GM21619 (cell line): ENCODE results near the gene NFAT5.

Experiments used
- ATAC-seq: cut with Tn5 transposase; IDR thresholded peaks from one replicate; pipeline ENCODE4 v1.9.1; 2021; ENCODE audit not compliant: unreplicated experiment

NFAT5 gene

GRCh38 chr16:69701452-69701851 is 135.7 kb downstream of the NFAT5 start:
- no peak for ATAC-seq

- ATAC-seq = no peak
Observed at GRCh38 chr16:69701866-69702265, 136.1 kb downstream of the NFAT5 start.

- ATAC-seq = no peak
Observed at GRCh38 chr16:69703638-69704037, 137.9 kb downstream of the NFAT5 start.

GRCh38 chr16:69706256-69706974 is 140.6 kb downstream of the NFAT5 start:
- ATAC-seq = no peak

- no peak for ATAC-seq
Observed at GRCh38 chr16:69706975-69707340, 141.2 kb downstream of the NFAT5 start.

- ATAC-seq = no peak
Observed at GRCh38 chr16:69707920-69708683, 142.3 kb downstream of the NFAT5 start.

GRCh38 chr16:69709456-69710084 is 143.8 kb downstream of the NFAT5 start:
- ATAC-seq = no peak

- no peak for ATAC-seq
Observed at GRCh38 chr16:69711115-69711740, 145.5 kb downstream of the NFAT5 start.

GRCh38 chr16:69712277-69712676 is 146.5 kb downstream of the NFAT5 start:
- ATAC-seq = no peak

- no peak for ATAC-seq
Observed at GRCh38 chr16:69712914-69713581, 147.3 kb downstream of the NFAT5 start.

GRCh38 chr16:69717066-69717465 is 151.3 kb downstream of the NFAT5 start:
- ATAC-seq = no peak

GRCh38 chr16:69718111-69718764 is 152.5 kb downstream of the NFAT5 start:
- ATAC-seq = no peak

- ATAC-seq = no peak
Observed at GRCh38 chr16:69720822-69721430, 155.2 kb downstream of the NFAT5 start.

GRCh38 chr16:69721441-69721957 is 155.7 kb downstream of the NFAT5 start:
- ATAC-seq = no peak

GRCh38 chr16:69724414-69724873 is 158.7 kb downstream of the NFAT5 start:
- no peak for ATAC-seq

GRCh38 chr16:69724981-69725479 is 159.3 kb downstream of the NFAT5 start:
- no peak for ATAC-seq

- ATAC-seq = no peak
Observed at GRCh38 chr16:69725480-69726312, 159.9 kb downstream of the NFAT5 start.

GRCh38 chr16:69726313-69727060 is 160.7 kb downstream of the NFAT5 start, which contains the start of gene NQO1:
Gene NQO1 (minus strand): TSS chr16:69726560. CDS start chr16:69726439, 121 bp downstream.
- ATAC-seq = peak; percentile 98
